PC-3 (cell line): ENCODE results near the gene CNTNAP2. TPM values are rescaled to one million over a fixed set of nuclear protein-coding genes. Genes with fewer than 3 reads are reported as not detected.

Experiments used
- ATAC-seq: fragments of 200-7000 bp; cut with Tn5 transposase; 2 replicates; pipeline ENCODE4 v1.9.1; 2020; ENCODE audit warnings: mild to moderate bottlenecking, moderate library complexity
- BruUV-seq: library from RNA; stranded (reverse); fragments of 400-500 nt; replicated peaks from 2 replicates; lab custom pipeline; 2021; lab: Mats Ljungman, UMichigan
- CTCF ChIA-PET: fragments of 300-600 bp; sonication (Branson Sonifier 250); formaldehyde crosslinking; loops from one replicate; lab custom pipeline; 2022; ENCODE audit warnings: antibody characterized with exemption; lab: Charles Lee
- POLR2A ChIA-PET: fragments of 300-600 bp; sonication (Branson Sonifier 250); formaldehyde crosslinking; loops from one replicate; lab custom pipeline; 2022; ENCODE audit warnings: antibody characterized with exemption; ENCODE audit not compliant: unreplicated experiment; lab: Charles Lee
- DNase-seq: peaks from one replicate; pipeline ENCODE4 v3.0.0-alpha.2; 2015
- H2AFZ ChIP-seq: fragments of 300-600 bp; sonication (generic); 2 replicates; pipeline ENCODE4 v1.6.0; 2016; ENCODE audit warnings: antibody characterized with exemption, low read length
- H3F3A ChIP-seq: fragments of 300-600 bp; sonication (generic); one replicate; pipeline ENCODE4 v1.6.0; 2017; ENCODE audit warnings: antibody characterized with exemption, low read length, control low read depth, mild to moderate bottlenecking; ENCODE audit not compliant: unreplicated experiment
- H3K27ac ChIP-seq: fragments of 300-600 bp; sonication (generic); 2 replicates; pipeline ENCODE4 v1.5.1; 2016; ENCODE audit warnings: mild to moderate bottlenecking, low read length
- H3K27me3 ChIP-seq: fragments of 300-600 bp; sonication (generic); 2 replicates; pipeline ENCODE4 v1.6.1; 2016; ENCODE audit warnings: low read length, mixed read lengths
- H3K36me3 ChIP-seq: fragments of 300-600 bp; sonication (generic); 2 replicates; pipeline ENCODE4 v1.6.1; 2016; ENCODE audit warnings: low read depth, mixed run types, low read length, mixed read lengths
- H3K4me1 ChIP-seq: fragments of 300-600 bp; sonication (generic); 2 replicates; pipeline ENCODE4 v1.5.1; 2016; ENCODE audit warnings: low read length; ENCODE audit not compliant: insufficient read depth
- H3K4me2 ChIP-seq: fragments of 300-600 bp; sonication (generic); 2 replicates; pipeline ENCODE4 v1.6.0; 2016; ENCODE audit warnings: low read length
- H3K4me3 ChIP-seq: fragments of 300-600 bp; sonication (generic); 2 replicates; pipeline ENCODE4 v1.5.1; 2016; ENCODE audit warnings: mild to moderate bottlenecking, low read length, mixed read lengths
- H3K79me2 ChIP-seq: fragments of 300-600 bp; sonication (generic); 2 replicates; pipeline ENCODE4 v1.6.1; 2017; ENCODE audit warnings: low read length, mixed read lengths
- H3K9ac ChIP-seq: fragments of 300-600 bp; sonication (generic); 2 replicates; pipeline ENCODE4 v1.6.0; 2016; ENCODE audit warnings: mild to moderate bottlenecking, low read length
- H3K9me2 ChIP-seq: fragments of 300-600 bp; sonication (generic); replicated peaks from 2 replicates; pipeline ENCODE4 v1.6.1; 2016; ENCODE audit warnings: mixed run types, low read length, mixed read lengths
- H3K9me3 ChIP-seq: fragments of 300-600 bp; sonication (generic); 2 replicates; pipeline ENCODE4 v1.6.1; 2016; ENCODE audit warnings: low read length, mixed read lengths
- H4K20me1 ChIP-seq: fragments of 300-600 bp; sonication (generic); 2 replicates; pipeline ENCODE4 v1.6.1; 2016; ENCODE audit warnings: low read length, mixed read lengths
- CTCF ChIP-seq: fragments of 300-600 bp; sonication (generic); conservative IDR thresholded peaks from 2 replicates; pipeline ENCODE4 v1.5.1; 2017; ENCODE audit warnings: antibody characterized with exemption, low read depth, mild to moderate bottlenecking, low read length
- EZH2 ChIP-seq: fragments of 300-600 bp; sonication (generic); IDR thresholded peaks from one replicate; pipeline ENCODE4 v1.6.1; 2017; ENCODE audit warnings: antibody characterized with exemption, mild to moderate bottlenecking, low read length; ENCODE audit not compliant: unreplicated experiment
- EZH2phosphoT487 ChIP-seq: fragments of 300-600 bp; sonication (generic); IDR thresholded peaks from 2 replicates; pipeline ENCODE4 v1.6.1; 2018; ENCODE audit warnings: mild to moderate bottlenecking, antibody characterized with exemption, low read length, borderline replicate concordance
- intact Hi-C: fragments of 100-400 bp; cut with micrococcal nuclease; formaldehyde crosslinking; loops from 2 replicates; pipeline ENCODE4 v1.9.0; 2023
- total RNA-seq: library from RNA; depleted of rRNA; stranded (reverse); fragments of >200 nt; gene quantifications from 2 replicates; pipeline ENCODE4 v1.2.3, GENCODE V29; 2014

CNTNAP2 gene
- total RNA-seq, 1 experiment from 2014 or later, result 1.5 TPM

GRCh38 chr7:148014001-148014400, 1897.4 kb downstream of the CNTNAP2 start:
- H3K79me2 ChIP-seq, result no peaks in the 10 kb centered on the region
- no peak overlapping the region for H3K4me3 ChIP-seq
- H3K27ac ChIP-seq, result no peak overlapping the region
- no peaks in the 10 kb centered on the region for H3F3A ChIP-seq
- CTCF ChIA-PET, result no interaction called here
- DNase-seq, result no peak
- ATAC-seq, result no peak
- TF ChIP-seq EZH2 (no peak), EZH2phosphoT487 (no peak), CTCF (no peak)
- H3K9me2 ChIP-seq, result no peaks in the 10 kb centered on the region
- no peaks in the 10 kb centered on the region for H3K9me3 ChIP-seq
- intact Hi-C loops, result no loop called here
- no peak overlapping the region for H2AFZ ChIP-seq
- POLR2A ChIA-PET, result no interaction called here
- H3K4me1 ChIP-seq, result no peaks in the 10 kb centered on the region; the same call in 1 of the 2 replicates
- H3K36me3 ChIP-seq, result no peaks in the 10 kb centered on the region
- no peaks in the 10 kb centered on the region for H3K27me3 ChIP-seq
- H3K9ac ChIP-seq, result no peak overlapping the region
- no TSS peak for BruUV-seq
- H4K20me1 ChIP-seq, result no peaks in the 10 kb centered on the region
- H3K4me2 ChIP-seq, result no peak overlapping the region

- no peaks in the 10 kb centered on the region for H3K9me2 ChIP-seq
- no peak overlapping the region for H3K4me3 ChIP-seq
- H3K79me2 ChIP-seq, result no peaks in the 10 kb centered on the region
- H3K36me3 ChIP-seq, result no peaks in the 10 kb centered on the region
- BruUV-seq, result no TSS peak
- no peaks in the 10 kb centered on the region for H3F3A ChIP-seq
- ChIA-PET POLR2A (no interaction called here), CTCF (no interaction called here)
- no peaks in the 10 kb centered on the region for H4K20me1 ChIP-seq
- H3K4me2 ChIP-seq, result peak overlapping the region; percentile 12; the same call in 1 of the 2 replicates
- DNase-seq, result peak; percentile 78
- H3K27me3 ChIP-seq, result no peaks in the 10 kb centered on the region
- H3K9ac ChIP-seq, result no peak overlapping the region
- H3K27ac ChIP-seq, result no peak overlapping the region; the same call in 1 of the 2 replicates
- H2AFZ ChIP-seq, result no peak overlapping the region
- intact Hi-C loops, result no loop called here
- TF ChIP-seq CTCF (no peak), EZH2 (no peak), EZH2phosphoT487 (no peak)
- H3K9me3 ChIP-seq, result no peaks in the 10 kb centered on the region
- H3K4me1 ChIP-seq, result no peaks in the 10 kb centered on the region; the same call in 1 of the 2 replicates
- ATAC-seq, result peak; percentile 46
Observed at GRCh38 chr7:148014541-148014940, 1897.9 kb downstream of the CNTNAP2 start.

- no TSS peak for BruUV-seq
- no peak for TF ChIP-seq CTCF
- no peak for TF ChIP-seq EZH2
- no peak for TF ChIP-seq EZH2phosphoT487
- intact Hi-C loops, result no loop called here
- Histone ChIP-seq H3K36me3 (no peaks in the 10 kb centered on the region), H3K27ac (no peak overlapping the region), H3K4me3 (no peak overlapping the region), H3K4me2 (no peak overlapping the region), H3K27me3 (no peaks in the 10 kb centered on the region), H3K9me3 (no peaks in the 10 kb centered on the region), H4K20me1 (no peaks in the 10 kb centered on the region), H3F3A (no peaks in the 10 kb centered on the region), H3K9me2 (no peaks in the 10 kb centered on the region), H2AFZ (no peak overlapping the region), H3K79me2 (no peaks in the 10 kb centered on the region), H3K9ac (no peak overlapping the region), H3K4me1 (no peaks in the 10 kb centered on the region; the same call in 1 of the 2 replicates)
- ATAC-seq (no peak), DNase-seq (no peak)
- ChIA-PET CTCF (no interaction called here), POLR2A (no interaction called here)
Observed at GRCh38 chr7:148017126-148017525, 1900.5 kb downstream of the CNTNAP2 start.
